H1 (cell line): ENCODE data around the gene CACNB1. TPM values are rescaled to one million over a fixed set of nuclear protein-coding genes. Genes with fewer than 3 reads are reported as not detected.

ENCODE experiments used
- BRCA1 ChIP-seq: IDR thresholded peaks from 2 replicates; pipeline ENCODE4 v1.6.1; 2012; ENCODE audit warnings: low read depth, low read length, improper control_type of control experiment
- CHD7 ChIP-seq: fragments of 300-600 bp; sonication (generic); IDR thresholded peaks from 2 replicates; pipeline ENCODE4 v1.7.1; 2012; ENCODE audit warnings: low read length, moderate library complexity, mild to moderate bottlenecking, inconsistent platforms; ENCODE audit not compliant: insufficient replicate concordance
- CTBP2 ChIP-seq: IDR thresholded peaks from 2 replicates; pipeline ENCODE4 v1.7.0; 2011; ENCODE audit warnings: borderline replicate concordance, mild to moderate bottlenecking, moderate library complexity, mixed read lengths, low read length; ENCODE audit not compliant: insufficient read depth, insufficient read length
- EGR1 ChIP-seq: IDR thresholded peaks from 2 replicates; pipeline ENCODE4 v1.6.1; 2011; ENCODE audit warnings: low read depth, low read length, borderline replicate concordance
- EP300 ChIP-seq, 2 experiments: IDR thresholded peaks; 1 replicate in 1 of 2; 2 replicates in 1 of 2; pipeline ENCODE4 v1.6.1; 2011 to 2012; ENCODE audit warnings: low read depth in 2 of 2, low read length in 2 of 2, mild to moderate bottlenecking in 2 of 2, borderline replicate concordance in 1 of 2, inconsistent platforms in 1 of 2, moderate library complexity in 1 of 2
- KDM5A ChIP-seq: fragments of 200-600 bp; IDR thresholded peaks from 2 replicates; pipeline ENCODE4 v1.7.1; 2012; ENCODE audit warnings: mild to moderate bottlenecking, low read length, inconsistent platforms, mixed read lengths
- POLR2A ChIP-seq, 2 experiments: IDR thresholded peaks; 1 replicate in 1 of 2; 2 replicates in 1 of 2; pipeline ENCODE4 v1.6.1; 2011; ENCODE audit warnings: low read depth in 2 of 2, low read length in 2 of 2, mild to moderate bottlenecking in 2 of 2; ENCODE audit errors: control extremely low read depth in 1 of 2
- RAD21 ChIP-seq, 2 experiments: IDR thresholded peaks in 1 of 2; conservative IDR thresholded peaks in 1 of 2; 2 replicates each; pipeline ENCODE4 v1.6.1; 2011; ENCODE audit warnings: low read depth in 2 of 2, low read length in 2 of 2, improper control_type of control experiment in 1 of 2, inconsistent platforms in 1 of 2, mild to moderate bottlenecking in 1 of 2, moderate library complexity in 1 of 2
- polyA plus RNA-seq, 7 experiments: library from polyadenylated mRNA; depleted of rRNA in 3 of 7; stranded (reverse) in 5 of 7; unstranded in 2 of 7; fragments of >200 nt in 5 of 7; fragments of 200-250 nt in 2 of 7; gene quantifications; 1 replicate in 5 of 7; 2 replicates in 1 of 7; 4 replicates in 1 of 7; pipeline versions ENCODE4 v1.2.1 to v1.2.3, GENCODE V29; 2011 to 2013; ENCODE audit warnings: missing spikeins in 2 of 7, mixed read lengths in 2 of 7
- total RNA-seq: library from RNA; stranded (reverse); fragmentation: NEBNext Ultra II Directional; extraction: Animal tissue kit (Norgen Biotek cat#: 25700); gene quantifications from 2 replicates; pipeline ENCODE4 v1.2.1, GENCODE V29; 2021

The CACNB1 gene
- total and polyA plus RNA-seq, 2 of the 8 experiments (the other 6 are each of a cell fraction or from before 2014, with no cell fraction given), result 7.2 to 17.8 TPM

- TF ChIP-seq CHD7 (no peak), POLR2A (IDR thresholded peaks at IDR 0.05; ENCODE audit: control extremely low read depth in 1 of 2, low read depth in 2 of 2, low read length in 2 of 2) (peak; percentile 89 to 95), BRCA1 (0 out of 2 replicates have a peak, but pooled peaks have one; percentile 28), KDM5A (no peak), EP300 (IDR thresholded peaks at IDR 0.05; ENCODE audit: borderline replicate concordance in 1 of 2, low read depth in 2 of 2, low read length in 2 of 2) (peak in 1 of 2 experiments; percentile 100; a peak in 2 of 3 replicates), CTBP2 (no peak), RAD21 (IDR thresholded peaks at IDR 0.05 in 1 of 2, conservative IDR thresholded peaks at IDR 0.05 in 1 of 2; ENCODE audit: low read depth in 2 of 2, low read length in 2 of 2) (no peak), EGR1 (no peak)
Measured at GRCh38 chr17:39200070-39200879, 2.8 kb upstream of the CACNB1 start, which contains the start of gene RPL19 (continued).
